OCI-LY7 (cell line): ENCODE measurements around the gene ELFN1. TPM values are rescaled to one million over a fixed set of nuclear protein-coding genes. Genes with fewer than 3 reads are reported as not detected.

Experiments
- BruUV-seq: library from RNA; stranded (reverse); fragments of 400-500 nt; replicated peaks from 2 replicates; lab custom pipeline; 2021; lab: Mats Ljungman, UMichigan
- CTCF ChIA-PET: fragments of 300-600 bp; sonication (Branson Sonifier 250); formaldehyde crosslinking; loops from one replicate; lab custom pipeline; 2022; ENCODE audit warnings: antibody characterized with exemption; ENCODE audit not compliant: unreplicated experiment; lab: Charles Lee
- POLR2A ChIA-PET: fragments of 300-600 bp; sonication (Branson Sonifier 250); formaldehyde crosslinking; loops from one replicate; lab custom pipeline; 2022; ENCODE audit warnings: antibody characterized with exemption; lab: Charles Lee
- DNase-seq: peaks from one replicate; pipeline ENCODE4 v3.0.0-alpha.2; 2015; ENCODE audit warnings: low spot score
- H2AFZ ChIP-seq: fragments of 200-600 bp; sonication (generic), shearing (Covaris generic); 2 replicates; pipeline ENCODE4 v1.6.1; 2014; ENCODE audit warnings: mild to moderate bottlenecking, antibody characterized with exemption, low read length, moderate library complexity
- H3K27ac ChIP-seq: fragments of 200-600 bp; sonication (generic); 2 replicates; pipeline ENCODE4 v1.5.1; 2014; ENCODE audit warnings: mixed run types, low read depth, mild to moderate bottlenecking, moderate library complexity, low read length, inconsistent platforms; ENCODE audit not compliant: poor library complexity, severe bottlenecking
- H3K36me3 ChIP-seq: fragments of 200-600 bp; sonication (generic); 2 replicates; pipeline ENCODE4 v1.6.1; 2014; ENCODE audit warnings: mild to moderate bottlenecking, antibody characterized with exemption, low read length, moderate library complexity, mixed read lengths; ENCODE audit not compliant: insufficient read depth
- H3K4me1 ChIP-seq: fragments of 200-600 bp; sonication (generic); 2 replicates; pipeline ENCODE4 v1.5.1; 2014; ENCODE audit warnings: mild to moderate bottlenecking, low read length; ENCODE audit not compliant: insufficient read depth, poor library complexity, severe bottlenecking
- H3K4me2 ChIP-seq: fragments of 200-600 bp; sonication (generic); 2 replicates; pipeline ENCODE4 v1.6.1; 2014; ENCODE audit warnings: mild to moderate bottlenecking, low read length
- H3K4me3 ChIP-seq: fragments of 200-600 bp; sonication (generic); 2 replicates; pipeline ENCODE4 v1.5.1; 2014; ENCODE audit warnings: mild to moderate bottlenecking, low read depth, low read length; ENCODE audit not compliant: poor library complexity, severe bottlenecking
- H3K79me2 ChIP-seq: fragments of 200-600 bp; sonication (generic); 2 replicates; pipeline ENCODE4 v1.6.1; 2016; ENCODE audit warnings: low read depth, mild to moderate bottlenecking, low read length, moderate library complexity, mixed read lengths; ENCODE audit not compliant: insufficient read depth
- H3K9me2 ChIP-seq: fragments of 200-600 bp; sonication (generic); 2 replicates; pipeline ENCODE4 v1.6.1; 2016; ENCODE audit warnings: mild to moderate bottlenecking, low read length, mixed read lengths; ENCODE audit not compliant: insufficient read depth
- H3K9me3 ChIP-seq: fragments of 200-600 bp; sonication (generic); 2 replicates; pipeline ENCODE4 v1.6.1; 2014; ENCODE audit warnings: mild to moderate bottlenecking, mixed run types, low read length, mixed read lengths
- H4K20me1 ChIP-seq: fragments of 200-600 bp; sonication (generic); 2 replicates; pipeline ENCODE4 v1.6.1; 2014; ENCODE audit warnings: mild to moderate bottlenecking, antibody characterized with exemption, low read length, moderate library complexity, mixed read lengths; ENCODE audit not compliant: insufficient read depth
- EZH2phosphoT487 ChIP-seq: fragments of 200-600 bp; sonication (generic); IDR thresholded peaks from 2 replicates; pipeline ENCODE4 v1.6.1; 2018; ENCODE audit warnings: low read depth, borderline replicate concordance, mild to moderate bottlenecking, mixed run types, antibody characterized with exemption, low read length, moderate library complexity, mixed read lengths
- intact Hi-C: fragments of 100-400 bp; cut with micrococcal nuclease; formaldehyde crosslinking; loops from one replicate; pipeline ENCODE4 v1.10.0; 2022; ENCODE audit not compliant: unreplicated experiment
- total RNA-seq, 2 experiments: library from RNA; depleted of rRNA in 1 of 2; stranded (reverse); fragments of >200 nt in 1 of 2; shearing (Covaris generic) in 1 of 2; gene quantifications; 2 replicates each; pipeline ENCODE4 v1.2.3, GENCODE V29; 2014 to 2022
- TF ChIP-seq, protein P1 (sequence below): fragments of 200-600 bp; sonication (generic); conservative IDR thresholded peaks from 2 replicates; pipeline ENCODE4 v1.5.1; 2014; ENCODE audit warnings: mild to moderate bottlenecking, antibody characterized with exemption, low read length, moderate library complexity, mixed read lengths

Gene ELFN1
- total RNA-seq, 2 experiments from 2014 or later: not detected

DNA sequence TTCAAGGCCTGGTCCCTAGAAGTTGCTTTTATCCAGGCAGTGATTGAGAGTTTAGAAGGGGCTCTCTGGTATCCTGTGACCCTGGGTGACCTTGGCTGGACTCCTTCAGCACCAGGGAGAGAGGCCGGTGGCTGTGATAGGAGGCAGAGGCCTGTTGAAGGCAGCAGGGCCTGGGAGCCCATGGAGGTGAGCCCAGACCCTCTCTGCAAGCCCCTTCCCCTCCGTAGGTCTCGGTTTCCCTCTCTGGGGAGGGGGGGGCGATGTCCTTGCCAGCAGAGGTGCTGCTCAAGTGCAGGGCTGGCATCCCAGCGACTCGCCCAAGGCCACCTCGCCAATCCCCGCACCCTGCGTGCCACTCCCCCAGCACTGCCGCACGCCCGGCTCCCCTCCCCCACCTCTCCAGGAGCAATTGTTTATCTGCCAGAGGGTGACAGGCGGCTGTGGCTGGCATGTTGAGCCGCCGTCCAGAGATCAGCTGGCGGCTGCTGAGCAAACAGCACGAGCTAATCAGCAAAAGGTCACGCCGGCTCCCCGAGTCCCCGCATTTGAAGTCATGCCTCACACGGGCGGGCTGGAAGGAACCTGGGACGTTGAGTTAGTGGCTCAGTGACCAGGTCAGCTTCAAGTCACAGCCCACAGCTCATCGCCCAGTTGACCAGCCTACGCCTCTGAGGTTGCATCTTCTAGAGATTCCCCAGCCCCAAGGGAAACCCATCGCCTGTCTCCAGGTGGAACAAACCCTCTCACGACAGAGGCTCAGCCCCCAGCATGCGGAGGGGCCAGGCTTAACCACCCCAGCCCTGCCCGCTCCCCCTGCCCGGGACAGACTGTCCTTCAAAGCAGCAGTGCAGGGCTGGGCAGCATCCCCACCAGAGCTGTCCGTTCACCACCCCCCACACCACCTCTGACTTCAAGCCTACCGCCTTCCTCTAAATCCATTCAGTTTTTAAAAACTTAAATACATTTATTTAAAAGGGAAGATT is 43.7 kb downstream of the ELFN1 start:
- no peak overlapping the region for H3K4me3 ChIP-seq
- H3K4me1 ChIP-seq: no peaks in the 10 kb centered on the region
- H2AFZ ChIP-seq: no peak overlapping the region
- BruUV-seq: no TSS peak
- no peaks in the 10 kb centered on the region for H3K79me2 ChIP-seq
- no peak for TF ChIP-seq EZH2phosphoT487
- TF ChIP-seq, protein P1, sequence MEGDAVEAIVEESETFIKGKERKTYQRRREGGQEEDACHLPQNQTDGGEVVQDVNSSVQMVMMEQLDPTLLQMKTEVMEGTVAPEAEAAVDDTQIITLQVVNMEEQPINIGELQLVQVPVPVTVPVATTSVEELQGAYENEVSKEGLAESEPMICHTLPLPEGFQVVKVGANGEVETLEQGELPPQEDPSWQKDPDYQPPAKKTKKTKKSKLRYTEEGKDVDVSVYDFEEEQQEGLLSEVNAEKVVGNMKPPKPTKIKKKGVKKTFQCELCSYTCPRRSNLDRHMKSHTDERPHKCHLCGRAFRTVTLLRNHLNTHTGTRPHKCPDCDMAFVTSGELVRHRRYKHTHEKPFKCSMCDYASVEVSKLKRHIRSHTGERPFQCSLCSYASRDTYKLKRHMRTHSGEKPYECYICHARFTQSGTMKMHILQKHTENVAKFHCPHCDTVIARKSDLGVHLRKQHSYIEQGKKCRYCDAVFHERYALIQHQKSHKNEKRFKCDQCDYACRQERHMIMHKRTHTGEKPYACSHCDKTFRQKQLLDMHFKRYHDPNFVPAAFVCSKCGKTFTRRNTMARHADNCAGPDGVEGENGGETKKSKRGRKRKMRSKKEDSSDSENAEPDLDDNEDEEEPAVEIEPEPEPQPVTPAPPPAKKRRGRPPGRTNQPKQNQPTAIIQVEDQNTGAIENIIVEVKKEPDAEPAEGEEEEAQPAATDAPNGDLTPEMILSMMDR: no peak
- intact Hi-C loops: no loop called here
- ChIA-PET CTCF (no interaction called here), POLR2A (no interaction called here)
- peaks cover 11% of the 10 kb centered on the region; the same call in 1 of the 2 replicates for H3K9me3 ChIP-seq
- H3K27ac ChIP-seq: no peak overlapping the region
- H3K9me2 ChIP-seq: no peaks in the 10 kb centered on the region
- no peaks in the 10 kb centered on the region for H3K36me3 ChIP-seq
- DNase-seq: no peak
- H3K4me2 ChIP-seq: no peak overlapping the region
- no peaks in the 10 kb centered on the region for H4K20me1 ChIP-seq

DNA sequence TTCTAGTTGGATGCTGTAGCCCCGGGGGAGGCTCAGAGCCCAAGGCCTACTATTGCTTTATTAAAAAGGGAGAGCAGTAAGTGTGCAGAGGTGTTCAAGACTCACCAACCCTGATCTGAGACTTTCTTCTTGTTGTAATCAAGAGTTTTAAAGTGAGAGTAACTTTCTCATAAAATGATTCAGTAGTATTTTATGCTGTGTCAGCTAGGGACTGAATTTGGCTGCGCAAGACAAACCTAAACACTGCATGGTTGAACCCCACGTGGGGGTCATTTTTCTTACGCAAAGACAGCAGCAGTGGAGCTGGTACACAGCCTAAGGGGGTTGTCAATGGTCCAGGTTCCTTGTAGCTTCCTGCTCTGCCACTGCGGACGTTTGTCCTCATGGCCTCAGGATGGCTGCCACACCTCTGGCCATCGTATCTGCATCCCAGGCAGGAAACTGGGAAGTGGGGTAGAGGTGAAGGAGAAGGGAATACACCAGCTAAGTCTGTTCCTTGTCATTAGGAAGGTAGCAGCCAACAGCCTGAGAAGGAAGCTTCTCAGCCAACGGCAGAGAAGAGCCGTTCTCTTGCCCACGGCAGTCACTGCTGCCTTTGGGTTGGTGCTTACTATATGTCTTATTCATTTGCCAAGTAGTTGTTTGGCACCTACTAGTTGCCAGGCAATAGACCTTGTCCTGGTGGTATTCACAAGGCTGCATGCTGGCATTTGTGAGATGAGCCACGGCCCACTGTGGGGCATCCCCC is 44.7 kb downstream of the ELFN1 start:
- Histone ChIP-seq H4K20me1 (no peaks in the 10 kb centered on the region), H3K9me2 (no peaks in the 10 kb centered on the region), H3K79me2 (no peaks in the 10 kb centered on the region), H3K27ac (no peak overlapping the region), H2AFZ (no peak overlapping the region), H3K36me3 (no peaks in the 10 kb centered on the region), H3K4me1 (no peaks in the 10 kb centered on the region), H3K4me3 (no peak overlapping the region), H3K4me2 (no peak overlapping the region), H3K9me3 (peaks cover 3% of the 10 kb centered on the region; the same call in 1 of the 2 replicates)
- TF ChIP-seq EZH2phosphoT487: no peak
- TF ChIP-seq, protein P1: no peak
- DNase-seq: no peak
- ChIA-PET POLR2A (no interaction called here), CTCF (no interaction called here)
- intact Hi-C loops: no loop called here
- no TSS peak for BruUV-seq

DNA sequence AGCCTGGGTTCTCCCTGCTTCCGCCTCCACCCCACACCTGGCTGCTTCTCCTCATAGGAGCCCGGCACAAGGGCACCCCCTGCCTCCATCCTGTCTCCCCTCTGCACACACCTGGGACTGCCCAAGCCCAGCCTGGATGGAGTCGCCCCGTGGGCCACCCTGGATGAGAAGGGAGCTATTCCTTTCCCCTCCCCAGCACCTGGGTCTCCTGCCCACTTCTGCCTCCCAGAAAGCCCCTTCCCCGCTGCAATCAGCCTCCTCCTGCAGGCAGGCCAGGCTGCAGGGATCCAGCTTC is 45.2 kb downstream of the ELFN1 start:
- Histone ChIP-seq H3K4me2 (no peak overlapping the region), H3K4me1 (no peaks in the 10 kb centered on the region), H3K4me3 (no peak overlapping the region), H4K20me1 (no peaks in the 10 kb centered on the region), H3K36me3 (no peaks in the 10 kb centered on the region), H3K79me2 (no peaks in the 10 kb centered on the region), H2AFZ (no peak overlapping the region), H3K9me3 (no peaks in the 10 kb centered on the region), H3K9me2 (no peaks in the 10 kb centered on the region), H3K27ac (no peak overlapping the region)
- intact Hi-C loops: no loop called here
- no peak for DNase-seq
- no TSS peak for BruUV-seq
- POLR2A ChIA-PET: no interaction called here
- no peak for TF ChIP-seq EZH2phosphoT487
- TF ChIP-seq, protein P1: no peak
- CTCF ChIA-PET: no interaction called here
